Choroid plexus epithelial cell (primary cell): Measurements from ENCODE around the gene TAF1C.

Experiments used
- DNase-seq: peaks from one replicate; pipeline ENCODE4 v3.0.0-alpha.2; 2010; ENCODE audit warnings: low read depth
- H3K4me3 ChIP-seq: 2 replicates; pipeline ENCODE4 v1.5.1; 2011; ENCODE audit warnings: low read depth, mild to moderate bottlenecking, control low read depth, low read length, moderate library complexity
- TF ChIP-seq, protein P1 (sequence below): conservative IDR thresholded peaks from 2 replicates; pipeline ENCODE4 v1.5.1; 2011; ENCODE audit warnings: low read depth, mild to moderate bottlenecking, control low read depth, inconsistent platforms, low read length, moderate library complexity

TAF1C gene

DNA sequence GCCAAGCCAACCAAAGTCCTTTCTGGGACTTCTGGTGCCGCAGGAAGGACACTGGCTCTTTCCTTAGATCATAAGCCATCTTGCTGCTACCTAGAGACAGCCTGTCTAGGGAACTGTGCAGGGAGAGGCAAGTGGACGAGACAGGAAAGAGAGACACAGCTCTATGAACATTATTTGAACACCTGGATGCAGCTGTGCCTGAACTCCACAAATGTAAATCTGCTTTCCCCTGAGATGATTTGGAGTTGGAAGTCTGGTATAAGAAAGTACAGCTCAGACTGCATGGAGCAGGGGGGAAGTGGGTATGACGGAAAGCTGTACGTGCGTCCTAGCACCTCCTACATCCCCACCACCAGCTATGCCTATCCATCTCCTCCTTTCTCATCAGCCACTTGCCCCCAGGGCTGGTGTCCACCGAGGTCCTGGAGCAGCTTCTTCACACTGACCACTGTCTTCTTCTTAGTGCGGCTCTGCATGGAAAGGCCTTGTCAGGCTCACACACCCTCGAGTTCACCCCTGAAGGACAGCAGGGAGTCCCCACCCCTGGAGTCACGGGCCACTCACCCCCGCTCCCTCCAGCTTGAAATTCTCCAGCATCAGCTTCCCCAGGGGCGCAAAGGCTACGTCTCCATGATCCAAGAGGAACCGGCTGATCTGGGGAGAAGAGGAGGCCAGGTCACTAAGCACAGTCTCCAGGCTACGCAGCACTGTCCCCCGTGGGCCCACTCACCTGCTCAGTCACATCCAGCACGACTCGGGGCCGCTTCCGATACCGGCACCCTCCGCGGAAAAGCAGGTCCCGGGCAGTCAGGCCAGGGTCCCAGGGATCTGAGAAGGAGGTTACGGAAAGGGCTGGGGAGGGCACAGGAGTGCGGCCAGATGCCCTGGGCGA is 3.9 kb downstream of the TAF1C start:
- no peak for DNase-seq
- TF ChIP-seq, protein P1, sequence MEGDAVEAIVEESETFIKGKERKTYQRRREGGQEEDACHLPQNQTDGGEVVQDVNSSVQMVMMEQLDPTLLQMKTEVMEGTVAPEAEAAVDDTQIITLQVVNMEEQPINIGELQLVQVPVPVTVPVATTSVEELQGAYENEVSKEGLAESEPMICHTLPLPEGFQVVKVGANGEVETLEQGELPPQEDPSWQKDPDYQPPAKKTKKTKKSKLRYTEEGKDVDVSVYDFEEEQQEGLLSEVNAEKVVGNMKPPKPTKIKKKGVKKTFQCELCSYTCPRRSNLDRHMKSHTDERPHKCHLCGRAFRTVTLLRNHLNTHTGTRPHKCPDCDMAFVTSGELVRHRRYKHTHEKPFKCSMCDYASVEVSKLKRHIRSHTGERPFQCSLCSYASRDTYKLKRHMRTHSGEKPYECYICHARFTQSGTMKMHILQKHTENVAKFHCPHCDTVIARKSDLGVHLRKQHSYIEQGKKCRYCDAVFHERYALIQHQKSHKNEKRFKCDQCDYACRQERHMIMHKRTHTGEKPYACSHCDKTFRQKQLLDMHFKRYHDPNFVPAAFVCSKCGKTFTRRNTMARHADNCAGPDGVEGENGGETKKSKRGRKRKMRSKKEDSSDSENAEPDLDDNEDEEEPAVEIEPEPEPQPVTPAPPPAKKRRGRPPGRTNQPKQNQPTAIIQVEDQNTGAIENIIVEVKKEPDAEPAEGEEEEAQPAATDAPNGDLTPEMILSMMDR, result no peak
- no peak overlapping the region for H3K4me3 ChIP-seq

DNA sequence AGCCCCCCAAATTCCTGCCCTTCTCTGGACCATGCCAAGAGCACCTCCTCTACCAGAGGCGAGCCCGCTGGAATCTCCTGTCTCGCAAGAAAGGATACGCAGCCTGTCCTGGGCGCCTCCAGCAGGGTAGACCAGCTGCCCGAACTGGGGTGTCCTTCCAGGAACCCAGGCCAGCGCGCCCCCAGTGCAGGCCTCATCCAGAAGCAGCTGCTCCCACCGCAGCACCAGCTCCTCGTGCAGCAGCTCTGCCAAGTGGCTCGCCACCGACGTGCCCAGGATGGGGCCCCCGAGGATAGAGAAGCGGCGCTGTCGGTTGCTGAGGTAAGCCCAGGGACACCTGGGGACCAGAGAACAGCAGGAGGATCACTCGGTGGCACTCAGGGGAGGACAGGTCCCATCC is 4.8 kb downstream of the TAF1C start:
- H3K4me3 ChIP-seq, result no peak overlapping the region
- TF ChIP-seq, protein P1, result no peak
- DNase-seq, result no peak

DNA sequence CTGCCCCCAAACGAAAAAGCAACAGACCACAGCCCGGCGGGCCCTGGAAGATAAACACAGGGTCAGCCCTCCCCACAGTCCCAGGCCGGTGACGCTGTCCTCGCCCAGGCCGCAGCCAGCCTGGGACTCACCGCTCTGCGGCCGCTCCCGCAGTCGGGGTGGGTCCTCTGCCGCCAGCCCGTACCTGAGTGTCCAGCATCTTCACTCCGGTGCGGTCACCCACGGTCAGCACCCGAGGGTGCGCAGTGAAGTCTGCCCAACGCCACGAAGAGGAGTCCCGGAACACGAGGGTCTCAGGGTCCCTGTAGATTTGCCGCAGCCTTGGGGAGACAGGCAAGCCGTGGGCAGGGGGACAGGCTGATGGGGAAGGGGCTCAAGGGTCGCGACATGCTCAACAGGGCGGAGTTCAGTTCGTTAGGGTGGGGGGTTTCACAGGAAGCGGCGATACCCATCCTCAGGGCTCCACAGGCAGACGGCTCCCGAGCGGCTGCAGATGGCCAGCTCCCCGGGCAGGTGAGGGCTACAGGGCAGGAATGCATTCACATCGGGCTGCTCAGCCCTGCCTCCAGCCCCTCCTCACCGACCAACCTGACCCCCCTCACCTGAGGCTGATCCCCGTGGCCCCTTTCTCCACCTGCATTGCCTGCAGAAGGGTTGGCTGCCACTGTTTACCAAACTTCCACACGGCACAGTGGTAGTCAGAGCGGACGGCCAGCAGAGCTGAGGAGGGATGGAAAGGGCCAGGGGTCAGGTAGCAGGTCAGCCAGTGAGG is 5.5 kb downstream of the TAF1C start:
- no peak for DNase-seq

DNA sequence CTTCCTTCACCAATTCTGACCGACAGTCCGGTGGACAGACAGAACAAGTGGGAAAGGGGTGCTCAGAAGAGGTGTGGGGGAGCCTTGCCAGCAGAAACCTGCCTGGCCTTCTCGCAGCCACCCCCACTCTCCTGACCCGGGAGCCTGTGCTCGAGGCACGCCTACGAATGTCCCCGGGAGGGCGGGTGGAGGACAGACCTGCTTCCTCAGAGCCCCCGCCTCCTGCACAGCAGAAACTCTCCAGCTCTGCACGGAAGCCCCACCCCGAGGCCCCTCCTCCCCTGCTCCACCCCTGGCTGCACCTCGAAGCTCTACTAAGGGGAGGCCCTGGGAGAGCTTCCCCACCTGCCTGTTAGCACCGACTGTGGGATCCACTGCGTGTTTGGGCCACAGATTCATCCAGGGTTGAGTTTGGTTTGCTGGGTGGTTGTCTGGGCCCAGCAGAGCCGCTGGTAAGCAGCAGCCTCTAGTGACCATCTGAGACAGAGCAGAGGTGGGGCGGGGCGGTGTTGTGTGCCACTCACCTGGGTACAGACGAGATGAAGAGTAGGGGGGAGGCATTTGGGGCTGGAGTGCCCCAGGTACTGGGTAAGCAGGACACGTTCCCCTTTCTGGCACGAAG is 6.2 kb downstream of the TAF1C start:
- TF ChIP-seq, protein P1, result no peak
- DNase-seq, result no peak
- H3K4me3 ChIP-seq, result no peak overlapping the region

More for the DNA sequence above, 5.5 kb downstream of the TAF1C start:
- TF ChIP-seq, protein P1, result no peak
- H3K4me3 ChIP-seq, result no peak overlapping the region

DNA sequence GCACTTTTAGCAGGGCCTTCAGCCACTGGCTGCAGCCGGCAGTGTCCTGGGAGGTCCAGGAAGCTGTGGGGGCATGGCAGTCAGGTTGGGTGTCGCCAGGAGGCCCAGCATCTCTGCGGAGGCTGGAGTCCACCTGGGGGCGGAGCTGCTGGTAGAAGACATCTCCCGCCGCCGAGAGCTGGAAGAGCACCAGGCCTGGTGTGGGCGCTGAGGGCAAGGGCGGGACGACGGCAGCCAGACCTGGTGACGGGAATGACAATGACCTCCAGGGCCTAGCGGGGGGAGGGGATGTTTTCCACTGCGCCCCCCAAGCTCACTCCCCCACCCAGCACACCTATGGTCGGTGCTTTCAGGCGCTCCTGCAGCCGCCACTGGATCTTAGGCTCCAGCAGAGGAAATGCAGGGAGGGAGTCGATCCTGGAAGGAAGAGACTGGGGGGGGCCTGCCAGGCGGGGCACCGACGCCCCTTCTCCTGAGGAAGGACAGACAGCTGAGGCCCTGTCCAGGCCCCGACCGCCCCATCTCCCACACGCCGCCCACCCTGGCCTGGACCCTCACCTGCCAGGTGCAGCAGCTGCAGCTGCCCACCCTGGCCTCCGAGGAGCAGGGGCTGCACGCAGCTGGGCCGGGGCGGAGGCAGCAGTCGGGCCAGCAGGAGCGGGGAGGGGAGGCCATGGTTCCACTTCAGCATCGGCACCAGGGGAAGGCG is 7.1 kb downstream of the TAF1C start:
- H3K4me3 ChIP-seq, result no peak overlapping the region
- TF ChIP-seq, protein P1, result no peak

DNA sequence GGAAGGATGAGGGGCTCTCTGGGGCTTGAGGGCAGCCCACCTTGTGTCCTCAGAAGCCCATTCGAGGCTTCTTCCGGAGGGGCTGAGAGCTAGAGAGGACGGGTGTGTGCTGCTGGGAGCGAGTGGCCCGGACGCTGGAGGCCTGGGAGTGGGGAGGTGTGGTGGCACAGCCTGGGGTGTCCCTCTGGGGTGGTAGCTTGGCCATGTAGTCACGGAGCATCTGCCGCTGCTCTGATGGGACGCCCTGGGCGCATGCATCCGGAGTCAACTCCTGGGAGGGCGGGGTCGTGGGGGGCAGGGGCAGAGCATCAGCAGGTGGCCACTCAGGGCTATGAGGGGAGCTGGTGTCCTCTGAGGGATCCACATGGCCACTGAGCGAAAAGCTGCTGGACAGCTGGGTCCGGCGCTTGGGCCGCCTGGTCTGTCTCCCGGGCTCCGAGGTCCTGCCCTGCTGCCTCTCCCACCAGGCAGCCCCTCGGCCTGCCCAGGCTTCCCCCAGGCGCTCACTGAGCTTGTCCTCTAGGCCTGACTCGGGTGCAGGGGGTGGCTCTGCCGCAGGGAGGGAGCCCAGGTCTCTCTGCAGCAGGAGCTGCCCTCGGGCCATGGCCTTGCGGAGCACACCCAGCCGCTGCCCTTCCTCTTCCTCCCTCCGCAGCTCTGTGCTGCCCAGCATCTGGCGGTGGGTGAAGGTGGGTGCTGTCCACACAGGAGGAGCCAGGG is 7.8 kb downstream of the TAF1C start:
- no peak overlapping the region for H3K4me3 ChIP-seq
- TF ChIP-seq, protein P1, result no peak
- DNase-seq, result no peak

More for the DNA sequence above, 7.1 kb downstream of the TAF1C start:
- DNase-seq, result no peak
